Karpas-422 (cell line): ENCODE data around the gene CCDC88A. TPM values are rescaled to one million over a fixed set of nuclear protein-coding genes. Genes with fewer than 3 reads are reported as not detected.

ENCODE experiments used
- DNase-seq: peaks from one replicate; pipeline ENCODE4 v3.0.0-alpha.2; 2015
- H2AFZ ChIP-seq: fragments of 200-600 bp; sonication (generic); 2 replicates; pipeline ENCODE4 v1.6.1; 2014; ENCODE audit warnings: antibody characterized with exemption, low read length, mixed read lengths
- H3K27ac ChIP-seq: fragments of 200-600 bp; sonication (generic); 2 replicates; pipeline ENCODE4 v1.5.1; 2014; ENCODE audit warnings: mild to moderate bottlenecking, low read length, moderate library complexity
- H3K27me3 ChIP-seq: fragments of 200-600 bp; sonication (generic); 2 replicates; pipeline ENCODE4 v1.6.1; 2014; ENCODE audit warnings: low read length, mixed read lengths
- H3K36me3 ChIP-seq: fragments of 200-600 bp; sonication (generic); 2 replicates; pipeline ENCODE4 v1.6.1; 2014; ENCODE audit warnings: low read length, mixed read lengths; ENCODE audit not compliant: insufficient read depth
- H3K4me1 ChIP-seq: fragments of 200-600 bp; sonication (generic); 2 replicates; pipeline ENCODE4 v1.6.1; 2014; ENCODE audit warnings: mild to moderate bottlenecking, low read length, mixed read lengths
- H3K4me2 ChIP-seq: fragments of 200-600 bp; sonication (generic); 2 replicates; pipeline ENCODE4 v1.6.1; 2014; ENCODE audit warnings: low read length, low read depth, mild to moderate bottlenecking; ENCODE audit not compliant: poor library complexity, severe bottlenecking
- H3K4me3 ChIP-seq: fragments of 200-600 bp; sonication (generic); 2 replicates; pipeline ENCODE4 v1.5.1; 2014; ENCODE audit warnings: mild to moderate bottlenecking, antibody characterized with exemption, low read length, mixed read lengths
- H3K79me2 ChIP-seq: fragments of 200-600 bp; sonication (generic); 2 replicates; pipeline ENCODE4 v1.6.1; 2014; ENCODE audit warnings: mild to moderate bottlenecking, low read length, mixed read lengths
- H3K9ac ChIP-seq: fragments of 200-600 bp; sonication (generic); 2 replicates; pipeline ENCODE4 v1.6.0; 2014; ENCODE audit warnings: low read length
- H3K9me2 ChIP-seq: fragments of 200-600 bp; sonication (generic), shearing (Covaris generic); replicated peaks from 2 replicates; pipeline ENCODE4 v1.6.0; 2014; ENCODE audit warnings: mild to moderate bottlenecking, low read length, moderate library complexity; ENCODE audit not compliant: insufficient read depth
- H3K9me3 ChIP-seq: fragments of 300-700, 200-600 bp; sonication (generic); 2 replicates; pipeline ENCODE4 v1.6.1; 2014; ENCODE audit warnings: low read length, mixed read lengths
- H4K20me1 ChIP-seq: fragments of 200-600 bp; sonication (generic); 2 replicates; pipeline ENCODE4 v1.6.1; 2014; ENCODE audit warnings: mild to moderate bottlenecking, antibody characterized with exemption, low read length, low read depth; ENCODE audit not compliant: insufficient read depth
- total RNA-seq: library from RNA; depleted of rRNA; stranded (reverse); fragments of >200 nt; shearing (Covaris generic); gene quantifications from 2 replicates; pipeline ENCODE4 v1.2.3, GENCODE V29; 2014; ENCODE audit warnings: low replicate concordance

Gene CCDC88A
- total RNA-seq, 1 experiment from 2014 or later, result 262 TPM

DNA sequence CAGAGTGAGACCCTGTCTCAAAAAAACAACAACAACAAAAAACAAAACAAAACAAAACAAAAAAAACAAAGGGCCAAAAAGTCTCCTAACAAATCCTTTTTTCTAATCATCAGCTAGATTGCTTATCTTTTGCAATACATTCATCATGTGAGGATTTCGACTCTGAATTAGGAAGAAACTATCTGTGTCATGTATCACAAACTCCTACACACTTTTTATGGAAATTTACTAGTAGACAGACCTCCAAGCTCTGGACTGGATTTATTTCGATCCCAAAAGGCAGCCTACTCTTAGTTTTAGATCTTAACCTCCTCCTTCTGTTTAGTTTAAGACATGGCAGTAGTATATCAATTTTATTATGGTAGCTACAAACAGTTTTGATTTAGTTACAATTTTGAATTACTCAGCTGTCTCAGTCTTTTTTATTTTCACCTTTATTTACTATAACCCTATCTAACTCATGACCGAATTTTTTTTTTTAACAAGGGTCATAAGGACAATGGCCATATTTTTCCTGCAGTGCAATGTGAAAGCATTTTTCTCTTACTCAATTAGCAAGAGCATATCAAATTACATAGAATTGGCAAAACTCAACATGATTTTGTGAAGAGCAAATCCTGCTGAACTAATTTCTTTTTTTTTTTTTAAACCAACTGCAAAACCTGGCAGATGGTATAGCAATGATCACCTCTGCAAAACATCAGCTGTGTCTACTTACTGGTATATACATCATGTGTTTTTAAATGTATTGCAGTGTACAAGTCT lies 10.7 kb upstream of the CCDC88A start:
- no peak overlapping the region for H3K4me3 ChIP-seq
- H3K4me1 ChIP-seq, result peaks cover 6% of the 10 kb centered on the region
- H4K20me1 ChIP-seq, result no peaks in the 10 kb centered on the region
- H2AFZ ChIP-seq, result no peak overlapping the region
- no peaks in the 10 kb centered on the region for H3K9me2 ChIP-seq
- H3K27me3 ChIP-seq, result no peaks in the 10 kb centered on the region
- H3K27ac ChIP-seq, result no peak overlapping the region
- DNase-seq, result peak; percentile 35
- no peak overlapping the region for H3K9ac ChIP-seq
- H3K9me3 ChIP-seq, result no peaks in the 10 kb centered on the region
- H3K79me2 ChIP-seq, result no peaks in the 10 kb centered on the region
- H3K36me3 ChIP-seq, result no peaks in the 10 kb centered on the region
- H3K4me2 ChIP-seq, result no peak overlapping the region

DNA sequence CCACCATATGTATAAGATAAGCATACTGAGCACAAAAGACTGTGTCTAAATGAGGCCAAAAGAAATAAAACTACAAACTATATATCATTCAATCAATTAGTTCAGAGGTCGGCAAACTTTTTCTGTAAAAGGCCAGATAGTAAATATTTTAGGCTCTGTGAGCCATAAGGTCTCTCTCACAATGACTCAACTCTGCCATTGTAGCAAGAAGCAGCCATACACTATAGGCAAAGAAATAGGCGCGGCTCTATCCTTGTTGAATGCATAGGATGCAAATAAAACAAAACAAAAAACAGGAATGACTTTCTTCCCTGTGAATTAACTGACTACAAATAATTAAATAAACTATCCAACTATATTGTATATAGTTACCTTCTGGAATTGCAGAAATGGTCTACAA lies 8.6 kb upstream of the CCDC88A start:
- Histone ChIP-seq H3K9me3 (no peaks in the 10 kb centered on the region), H3K9ac (no peak overlapping the region), H3K36me3 (no peaks in the 10 kb centered on the region), H3K27ac (no peak overlapping the region), H3K4me3 (no peak overlapping the region), H3K4me1 (peaks cover 6% of the 10 kb centered on the region), H3K9me2 (no peaks in the 10 kb centered on the region), H3K79me2 (no peaks in the 10 kb centered on the region), H3K27me3 (no peaks in the 10 kb centered on the region), H2AFZ (no peak overlapping the region), H4K20me1 (no peaks in the 10 kb centered on the region), H3K4me2 (no peak overlapping the region)
- DNase-seq, result peak; percentile 26

DNA sequence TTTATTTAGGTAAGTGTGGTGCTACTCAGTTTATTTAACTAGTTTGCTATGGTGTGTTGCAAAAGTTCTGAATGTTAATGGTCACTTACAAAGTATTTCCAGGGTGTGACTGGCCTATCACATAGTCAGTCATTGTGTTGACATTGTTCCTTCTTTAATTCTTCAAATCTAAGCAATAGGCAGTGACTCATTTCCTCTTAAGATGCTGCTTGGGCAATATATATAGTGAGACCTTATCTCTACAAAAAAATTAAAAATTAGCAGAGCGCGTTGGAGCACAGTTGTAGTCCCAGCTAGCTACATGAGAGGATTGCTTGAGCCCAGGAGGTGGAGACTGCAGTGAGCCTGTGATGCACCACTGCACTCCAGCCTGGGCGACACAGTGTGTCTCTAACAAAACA lies 5.8 kb upstream of the CCDC88A start:
- Histone ChIP-seq H3K9ac (no peak overlapping the region), H4K20me1 (no peaks in the 10 kb centered on the region), H3K4me2 (no peak overlapping the region), H3K9me2 (no peaks in the 10 kb centered on the region), H3K4me1 (peaks cover 14% of the 10 kb centered on the region), H3K79me2 (peaks cover 1% of the 10 kb centered on the region), H3K27me3 (no peaks in the 10 kb centered on the region), H3K27ac (no peak overlapping the region), H3K4me3 (no peak overlapping the region), H3K36me3 (no peaks in the 10 kb centered on the region), H3K9me3 (no peaks in the 10 kb centered on the region), H2AFZ (no peak overlapping the region)
- no peak for DNase-seq

DNA sequence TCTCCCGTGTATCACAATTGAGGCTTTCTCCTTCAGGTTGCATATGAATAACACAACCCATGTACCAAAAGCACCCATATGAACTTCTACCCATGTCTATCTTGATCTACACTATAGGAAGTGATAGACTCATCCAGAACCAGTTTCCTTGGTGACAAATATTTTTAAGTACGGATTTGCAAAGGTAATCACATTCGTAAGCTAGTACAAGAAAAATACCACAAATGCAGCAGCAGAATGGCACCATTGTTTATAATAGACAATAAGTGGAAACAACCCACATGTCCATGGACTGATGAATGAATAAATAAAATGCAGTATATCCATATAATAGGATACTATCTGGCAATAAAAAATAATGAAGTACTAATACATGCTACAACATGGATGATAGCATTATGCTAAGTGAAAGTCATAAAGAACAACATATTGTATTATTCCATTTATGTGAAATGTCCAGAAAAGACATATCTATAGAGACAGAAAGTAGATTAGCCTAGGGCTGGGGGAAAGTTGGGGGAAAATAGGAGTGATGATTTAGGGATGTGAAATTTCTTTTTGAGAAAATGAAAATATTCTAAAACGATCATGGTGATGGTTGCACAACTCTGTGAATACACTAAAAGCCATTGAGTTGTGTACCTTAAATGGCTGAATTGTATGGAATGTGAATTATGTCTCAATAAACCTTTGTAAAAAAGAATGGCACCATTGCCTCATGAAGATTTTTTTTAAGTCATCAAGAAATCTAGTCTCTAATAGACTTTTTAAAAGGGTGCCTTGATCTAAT lies 3.4 kb upstream of the CCDC88A start:
- H3K27ac ChIP-seq, result no peak overlapping the region

DNA sequence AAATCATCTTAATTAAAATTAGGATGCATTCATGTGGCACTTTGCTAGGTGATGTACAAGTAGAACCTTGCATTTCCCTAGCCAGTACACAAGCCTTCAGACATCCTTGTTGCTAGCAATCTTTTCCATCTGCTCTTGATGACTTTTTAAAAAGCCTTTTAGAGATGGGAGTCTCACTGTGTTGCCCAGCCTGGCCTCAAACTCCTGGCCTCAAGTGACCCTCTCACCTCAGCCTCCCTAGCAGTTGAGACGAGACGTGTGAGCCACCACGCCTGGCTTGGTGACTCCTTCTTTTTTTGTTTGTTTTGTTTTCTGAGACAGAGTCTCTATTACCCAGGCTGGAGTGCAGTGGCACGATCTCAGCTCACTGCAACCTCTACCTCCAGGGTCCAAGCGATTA lies 1.7 kb upstream of the CCDC88A start:
- Histone ChIP-seq H3K36me3 (no peaks in the 10 kb centered on the region), H4K20me1 (no peaks in the 10 kb centered on the region), H3K27me3 (no peaks in the 10 kb centered on the region), H3K9me2 (no peaks in the 10 kb centered on the region), H3K79me2 (peaks cover 39% of the 10 kb centered on the region), H3K27ac (no peak overlapping the region), H3K9me3 (no peaks in the 10 kb centered on the region), H3K9ac (peak overlapping the region; percentile 94; the same call in 1 of the 2 replicates), H3K4me1 (peaks cover 31% of the 10 kb centered on the region), H2AFZ (peak overlapping the region; percentile 97), H3K4me2 (peak overlapping the region; percentile 94), H3K4me3 (peak overlapping the region; percentile 83)
- no peak for DNase-seq

More for the DNA sequence above, 3.4 kb upstream of the CCDC88A start:
- DNase-seq, result no peak
- no peaks in the 10 kb centered on the region for H4K20me1 ChIP-seq
- peaks cover 22% of the 10 kb centered on the region for H3K79me2 ChIP-seq
- H3K9me3 ChIP-seq, result no peaks in the 10 kb centered on the region
- no peaks in the 10 kb centered on the region for H3K36me3 ChIP-seq
- no peak overlapping the region for H2AFZ ChIP-seq
- no peak overlapping the region for H3K4me2 ChIP-seq
- H3K9me2 ChIP-seq, result no peaks in the 10 kb centered on the region
- no peaks in the 10 kb centered on the region for H3K27me3 ChIP-seq
- H3K4me1 ChIP-seq, result peaks cover 15% of the 10 kb centered on the region
- no peak overlapping the region for H3K9ac ChIP-seq
- H3K4me3 ChIP-seq, result no peak overlapping the region

- no peaks in the 10 kb centered on the region for H3K9me3 ChIP-seq
- H3K4me3 ChIP-seq, result peak overlapping the region; percentile 83
- H3K4me1 ChIP-seq, result peaks cover 34% of the 10 kb centered on the region
- no peaks in the 10 kb centered on the region for H3K27me3 ChIP-seq
- H4K20me1 ChIP-seq, result no peaks in the 10 kb centered on the region
- DNase-seq, result peak; percentile 75
- peak overlapping the region; percentile 94 for H3K9ac ChIP-seq
- peaks cover 2% of the 10 kb centered on the region for H3K36me3 ChIP-seq
- peak overlapping the region; percentile 94 for H3K4me2 ChIP-seq
- H3K9me2 ChIP-seq, result no peaks in the 10 kb centered on the region
- H3K27ac ChIP-seq, result peak overlapping the region; percentile 69; the same call in 1 of the 2 replicates
- H2AFZ ChIP-seq, result peak overlapping the region; percentile 97
- peaks cover 42% of the 10 kb centered on the region for H3K79me2 ChIP-seq
These were observed 1.2 kb upstream of the CCDC88A start for GRCh38 chr2:55420871-55421270.

- Histone ChIP-seq H3K4me2 (peak overlapping the region; percentile 94), H3K4me3 (peak overlapping the region; percentile 83), H4K20me1 (no peaks in the 10 kb centered on the region), H3K9me3 (no peaks in the 10 kb centered on the region), H3K4me1 (peaks cover 39% of the 10 kb centered on the region), H3K9ac (peak overlapping the region; percentile 94), H3K27ac (peak overlapping the region; percentile 69), H3K79me2 (peaks cover 47% of the 10 kb centered on the region), H2AFZ (peak overlapping the region; percentile 97), H3K9me2 (no peaks in the 10 kb centered on the region), H3K36me3 (peaks cover 7% of the 10 kb centered on the region), H3K27me3 (no peaks in the 10 kb centered on the region)
- peak; percentile 45 for DNase-seq
These were observed 726 bp upstream of the CCDC88A start for GRCh38 chr2:55420439-55420725.

- no peaks in the 10 kb centered on the region for H3K27me3 ChIP-seq
- H3K4me1 ChIP-seq, result peaks cover 46% of the 10 kb centered on the region
- no peaks in the 10 kb centered on the region for H3K9me3 ChIP-seq
- H3K79me2 ChIP-seq, result peaks cover 59% of the 10 kb centered on the region
- H4K20me1 ChIP-seq, result no peaks in the 10 kb centered on the region
- peak overlapping the region; percentile 94 for H3K9ac ChIP-seq
- H3K27ac ChIP-seq, result peak overlapping the region; percentile 84
- H3K9me2 ChIP-seq, result no peaks in the 10 kb centered on the region
- H2AFZ ChIP-seq, result peak overlapping the region; percentile 56; the same call in 1 of the 2 replicates
- peak; percentile 64 for DNase-seq
- H3K36me3 ChIP-seq, result peaks cover 14% of the 10 kb centered on the region
- H3K4me3 ChIP-seq, result peak overlapping the region; percentile 83
- H3K4me2 ChIP-seq, result peak overlapping the region; percentile 94
These were observed 400 bp downstream of the CCDC88A start for GRCh38 chr2:55419233-55419678.
